GM12892 (cell line): ENCODE data around the gene KLC1.
"Not testable (repeated sequence)": the region's sequence is repeated elsewhere in the genome, so short reads cannot be mapped to it uniquely, and the experiment has no call there.

Source experiments
- DNase-seq: peaks from one replicate; pipeline ENCODE4 v3.0.0; 2011; ENCODE audit not compliant: insufficient read length
- FAIRE-seq: peaks from 2 replicates; lab custom pipeline; 2011; peaks lifted over from hg19 to GRCh38; lab: Jason Lieb, UNC
- POLR2A ChIP-seq: IDR thresholded peaks from 2 replicates; pipeline ENCODE4 v1.6.1; 2011; ENCODE audit warnings: low read depth, low read length, control low read depth
- POLR2AphosphoS5 ChIP-seq: IDR thresholded peaks from 2 replicates; pipeline ENCODE4 v1.6.1; 2011; ENCODE audit warnings: low read depth, low read length, control low read depth
- TAF1 ChIP-seq: IDR thresholded peaks from 2 replicates; pipeline ENCODE4 v1.6.1; 2011; ENCODE audit warnings: low read depth, mild to moderate bottlenecking, control low read depth, low read length, borderline replicate concordance

KLC1 gene

DNA sequence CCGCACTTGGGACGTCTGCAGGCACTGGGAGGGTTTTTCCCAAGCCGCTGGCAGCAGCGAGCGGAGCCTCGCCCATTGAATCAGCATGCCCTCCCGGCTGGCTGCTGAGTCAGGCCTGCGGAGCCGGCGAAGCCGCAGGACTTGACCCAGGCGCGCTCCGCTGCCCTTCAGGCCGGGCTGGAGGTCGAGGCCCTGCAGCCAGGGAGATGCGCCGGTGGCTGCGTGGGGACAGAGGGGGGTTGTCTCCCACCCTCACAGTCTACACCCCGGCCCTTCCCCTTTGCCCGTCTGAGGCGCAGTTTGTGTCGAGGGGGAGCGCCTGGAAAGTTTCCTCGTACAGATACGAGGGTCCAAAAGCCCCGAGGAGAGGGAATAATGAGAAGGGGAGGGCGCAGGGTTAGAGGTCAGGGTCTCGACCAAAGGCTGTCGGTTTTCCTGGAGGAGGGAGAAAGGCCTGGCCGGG is 759 bp upstream of the KLC1 start:
- DNase-seq (no peak), FAIRE-seq (no peak)
- TF ChIP-seq POLR2AphosphoS5 (no peak), POLR2A (0 out of 2 replicates have a peak, but pooled peaks have one; percentile 43)

DNA sequence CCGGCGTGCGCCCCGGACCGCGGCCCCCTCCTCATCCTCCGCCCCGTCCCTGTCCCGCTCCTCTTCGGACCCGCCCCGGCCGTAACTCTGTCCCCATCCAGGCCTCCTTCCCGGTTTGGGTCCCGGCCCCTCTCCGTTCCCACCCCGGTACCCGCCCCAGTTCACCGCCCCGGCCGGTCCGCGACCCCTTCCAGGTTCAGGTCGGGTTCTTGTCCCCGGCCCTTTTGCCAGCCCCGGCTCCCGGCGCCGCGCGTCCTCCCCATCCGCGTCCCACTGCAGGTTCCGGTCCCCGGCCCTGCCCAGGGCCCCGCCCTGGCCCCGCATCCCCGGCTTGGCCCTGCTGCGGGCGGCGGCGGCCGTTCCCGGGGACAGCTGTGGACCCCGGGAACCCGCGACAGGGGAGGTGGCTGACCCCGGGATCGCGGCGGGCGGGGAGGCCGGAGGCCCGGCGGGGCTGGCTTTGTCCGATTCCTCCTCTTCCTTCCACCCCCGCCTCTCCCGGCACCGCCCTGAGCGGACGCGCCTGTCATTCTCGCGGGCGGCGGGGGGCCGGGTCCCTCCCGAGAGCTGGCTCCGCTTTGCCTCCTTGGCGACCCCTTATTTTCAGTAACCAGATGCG is 601 bp downstream of the KLC1 start:
- DNase-seq (peak; percentile 73), FAIRE-seq (no peak)
- TF ChIP-seq POLR2A (no peak), POLR2AphosphoS5 (no peak), TAF1 (no peak)

DNA sequence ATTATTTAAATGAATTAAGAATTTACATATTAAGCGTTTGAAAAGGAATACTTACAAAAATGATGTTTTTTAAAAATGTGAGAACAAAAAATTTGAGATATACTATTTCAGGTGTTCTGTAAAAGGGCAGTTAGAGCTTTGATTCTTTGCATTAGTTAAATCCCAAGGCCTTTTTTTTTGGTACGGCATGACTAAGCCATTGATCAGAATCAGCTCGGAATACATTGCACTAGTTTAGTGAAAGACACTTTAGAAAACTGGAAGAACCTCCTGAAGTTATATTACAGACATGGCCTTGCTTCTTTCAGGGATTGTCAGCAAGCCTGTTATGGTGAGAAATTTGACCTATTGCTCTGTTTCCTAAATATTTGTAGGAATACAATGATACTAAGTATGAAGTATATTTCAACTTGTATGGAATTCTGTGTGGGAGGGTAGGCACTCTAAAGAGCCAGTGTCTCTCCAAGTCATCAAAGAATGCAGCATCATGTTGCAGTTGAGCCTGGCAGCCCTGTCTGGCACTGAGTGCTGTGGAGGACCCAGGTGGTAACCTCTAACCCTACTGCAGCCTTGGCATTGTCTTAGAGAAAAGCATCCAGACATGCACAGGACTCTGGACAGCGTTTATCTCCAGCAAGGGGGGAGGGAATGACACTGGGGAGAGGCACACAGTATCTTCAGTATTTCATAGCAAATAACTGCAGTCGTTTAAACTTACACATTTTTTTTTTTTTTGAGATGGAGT is 1.5 kb downstream of the KLC1 start:
- TF ChIP-seq POLR2A: no peak

DNA sequence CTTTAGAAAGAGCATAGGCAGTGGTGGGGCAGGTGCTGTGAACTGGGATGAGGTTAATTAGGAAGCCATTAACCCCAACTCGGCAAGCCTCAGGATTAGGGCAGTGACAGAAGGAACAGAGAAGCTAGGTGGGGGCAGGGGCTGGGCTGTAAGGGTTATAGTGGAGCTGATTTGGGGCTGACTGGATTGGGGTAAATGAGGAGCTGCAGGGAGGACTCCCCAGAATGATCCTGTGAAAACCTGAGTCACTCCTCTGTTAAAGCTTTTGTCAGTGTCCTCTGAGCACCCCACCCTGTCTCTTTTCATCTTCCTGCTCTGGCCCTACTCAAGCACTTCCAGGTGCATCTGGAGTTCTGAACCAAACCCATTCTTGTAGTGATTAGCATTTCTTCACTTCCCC is 4.4 kb downstream of the KLC1 start:
- FAIRE-seq: no peak
- TF ChIP-seq POLR2AphosphoS5: no peak
- TF ChIP-seq TAF1: no peak

More for the DNA sequence above, 1.5 kb downstream of the KLC1 start:
- no peak for FAIRE-seq
- DNase-seq: no peak

DNA sequence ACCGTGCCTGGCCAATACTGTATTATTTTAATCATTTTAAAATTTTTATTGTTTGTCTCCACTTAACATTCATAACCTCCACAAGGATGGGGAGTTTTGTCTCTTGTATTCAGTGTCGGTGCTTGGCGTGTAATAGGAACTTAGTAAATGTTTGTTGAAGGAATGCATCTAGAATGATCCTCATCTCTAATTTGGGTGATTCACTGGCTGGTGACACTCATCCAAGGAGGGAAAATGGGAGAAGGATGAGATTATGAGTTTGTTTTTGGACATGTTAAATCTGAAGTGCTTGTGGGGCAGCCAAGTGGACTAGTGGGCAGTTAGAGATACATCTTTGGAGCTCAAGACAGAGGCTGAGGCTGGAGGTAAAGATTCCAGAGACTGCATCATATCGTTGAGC is 5.1 kb downstream of the KLC1 start:
- no peak for DNase-seq
- TF ChIP-seq POLR2A (no peak), TAF1 (no peak), POLR2AphosphoS5 (no peak)
- no peak for FAIRE-seq

More for the DNA sequence above, 4.4 kb downstream of the KLC1 start:
- no peak for DNase-seq

DNA sequence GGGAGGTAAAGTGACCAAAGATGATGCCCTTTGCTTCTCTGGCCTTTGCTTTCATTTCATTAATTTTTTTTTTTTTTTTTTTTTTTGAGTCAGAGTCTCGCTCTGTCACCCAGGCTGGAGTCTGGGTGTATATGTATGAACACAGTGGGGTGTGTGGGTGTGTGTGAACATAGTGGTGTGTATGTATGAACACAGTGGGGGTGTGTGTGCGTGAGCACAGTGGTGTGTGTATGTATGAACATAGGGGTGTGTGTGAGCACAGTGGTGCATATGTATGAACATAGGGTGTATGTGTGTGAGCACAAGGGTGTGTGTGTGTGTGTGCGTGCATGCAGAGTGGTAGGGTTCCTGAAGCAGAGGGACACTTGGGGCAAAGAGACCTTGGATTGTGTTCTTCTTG is 9.6 kb downstream of the KLC1 start:
- TF ChIP-seq TAF1 (no peak), POLR2A (no peak), POLR2AphosphoS5 (no peak)
- FAIRE-seq: peak; percentile 24
- DNase-seq: no peak

DNA sequence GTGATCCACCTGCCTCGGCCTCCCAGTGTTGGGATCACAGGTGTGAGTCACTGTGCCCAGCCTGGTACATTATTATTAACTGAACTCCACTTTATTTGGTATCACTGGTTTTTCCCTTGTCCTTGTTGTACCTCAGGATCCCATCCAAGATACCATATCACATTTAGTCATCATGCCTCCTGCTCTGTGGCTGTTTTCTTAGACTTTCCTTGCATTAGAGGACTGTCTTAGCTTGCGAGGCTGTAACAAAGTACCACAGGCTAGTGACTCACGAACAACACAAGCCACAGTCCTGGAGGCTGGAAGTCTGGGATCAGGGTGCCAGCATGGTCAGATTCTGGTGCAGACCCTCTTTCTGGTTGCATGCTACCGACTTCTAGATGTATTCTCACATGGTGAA is 12.2 kb downstream of the KLC1 start:
- FAIRE-seq (no peak), DNase-seq (no peak)
- TF ChIP-seq POLR2A (no peak), POLR2AphosphoS5 (no peak), TAF1 (no peak)

DNA sequence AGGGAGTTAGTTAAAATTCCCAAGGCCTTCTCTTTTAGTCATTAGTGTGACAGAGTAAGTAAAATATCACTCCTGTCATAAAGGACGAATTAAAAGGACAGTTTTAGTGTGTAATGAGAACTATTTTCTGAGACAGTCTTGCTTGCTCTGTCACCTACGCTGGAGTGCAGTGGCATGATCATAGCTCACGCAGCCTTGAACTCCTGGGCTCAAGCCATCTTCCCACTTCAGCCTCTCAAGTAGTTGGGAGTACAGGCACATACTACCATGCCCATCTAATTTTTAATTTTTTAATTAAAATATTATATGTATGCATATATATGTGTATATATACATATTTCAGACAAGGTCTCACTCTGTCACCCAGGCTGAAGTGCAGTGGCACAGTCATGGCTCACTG is 17.2 kb downstream of the KLC1 start:
- TF ChIP-seq TAF1 (no peak), POLR2A (no peak)
- FAIRE-seq (no peak), DNase-seq (no peak)

DNA sequence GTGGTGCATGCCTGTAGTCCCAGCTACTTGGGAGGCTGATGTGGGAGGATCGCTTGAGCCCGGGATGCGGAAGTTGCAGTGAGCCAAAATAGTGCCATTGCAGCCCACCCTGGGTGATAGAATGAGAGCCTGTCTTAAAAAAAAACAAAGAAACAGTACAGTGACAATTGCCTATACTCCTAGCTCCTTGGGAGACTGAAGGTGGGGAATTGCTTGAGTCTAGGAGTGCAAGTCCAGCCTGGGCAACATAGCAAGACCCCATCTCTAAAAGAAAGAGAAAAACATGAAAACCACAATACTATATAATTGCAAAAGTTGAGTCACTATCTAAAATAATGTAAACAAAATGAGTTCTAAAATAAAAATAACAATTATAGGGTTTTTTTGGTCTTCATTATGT is 20.0 kb downstream of the KLC1 start:
- FAIRE-seq: no peak
- no peak for DNase-seq
- no peak for TF ChIP-seq TAF1
- TF ChIP-seq POLR2AphosphoS5: no peak
- no peak for TF ChIP-seq POLR2A

DNA sequence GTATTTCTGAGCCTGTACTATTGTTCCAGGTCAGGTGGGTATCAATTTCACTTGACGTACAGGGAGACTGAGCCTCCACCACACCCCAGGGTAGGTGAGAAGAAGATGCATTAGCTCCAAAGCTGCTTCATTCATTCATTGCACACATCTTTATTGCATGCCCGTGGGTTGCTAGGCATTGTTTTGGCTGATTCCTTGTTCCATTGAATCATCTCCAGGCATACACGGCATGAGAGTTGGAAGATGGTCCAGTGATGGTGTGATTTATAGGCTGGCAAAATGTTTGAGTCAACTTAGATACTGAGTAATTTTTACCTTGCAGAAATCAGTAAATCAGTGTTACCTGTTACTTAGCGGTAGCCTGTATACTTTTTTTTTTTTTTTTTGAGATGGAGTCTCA is 21.2 kb downstream of the KLC1 start:
- TF ChIP-seq TAF1 (no peak), POLR2A (no peak), POLR2AphosphoS5 (no peak)
- DNase-seq (no peak), FAIRE-seq (no peak)

DNA sequence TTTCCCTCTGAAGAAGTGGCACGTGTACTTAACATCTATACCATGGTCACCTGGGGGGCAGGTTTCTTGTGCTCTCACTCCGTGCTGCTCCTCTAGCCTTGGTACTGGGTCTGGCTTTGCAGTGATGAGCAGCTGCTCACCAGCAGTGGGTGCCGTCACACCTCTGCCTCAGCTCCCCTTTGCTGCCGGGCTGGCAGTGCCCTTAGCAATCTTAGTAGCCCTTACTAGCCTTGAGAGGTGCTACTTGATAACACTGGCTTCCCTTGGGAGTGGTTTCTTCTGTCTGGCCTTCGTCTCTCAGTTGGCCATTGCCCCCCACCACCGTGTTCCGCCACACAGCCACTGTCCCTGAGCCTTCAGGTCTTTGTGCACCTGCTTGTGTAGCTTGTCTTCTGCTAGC is 22.6 kb downstream of the KLC1 start:
- no peak for TF ChIP-seq POLR2AphosphoS5
- no peak for TF ChIP-seq TAF1
- no peak for TF ChIP-seq POLR2A
- FAIRE-seq (no peak), DNase-seq (no peak)

DNA sequence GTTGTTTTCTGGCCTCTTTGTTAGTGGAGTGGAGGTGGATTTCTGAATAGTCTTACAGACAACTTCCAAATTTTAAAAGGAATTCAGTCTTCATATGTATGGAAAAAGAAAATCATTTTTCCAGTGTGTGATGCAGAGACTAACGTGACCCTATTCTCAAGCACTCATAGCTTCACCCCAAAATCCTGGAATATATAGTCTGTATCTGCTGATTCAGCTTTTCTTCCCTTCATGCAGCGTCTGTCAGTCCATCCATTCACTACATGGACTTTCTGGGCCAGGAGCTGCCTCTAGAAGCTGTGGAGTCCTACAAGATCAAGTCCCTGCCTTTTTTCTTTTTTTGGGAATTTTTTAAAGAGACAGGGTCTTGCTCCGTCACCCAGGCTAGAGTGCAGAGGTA is 23.8 kb downstream of the KLC1 start:
- FAIRE-seq (no peak), DNase-seq (no peak)
- no peak for TF ChIP-seq TAF1
- TF ChIP-seq POLR2AphosphoS5: no peak
- no peak for TF ChIP-seq POLR2A

DNA sequence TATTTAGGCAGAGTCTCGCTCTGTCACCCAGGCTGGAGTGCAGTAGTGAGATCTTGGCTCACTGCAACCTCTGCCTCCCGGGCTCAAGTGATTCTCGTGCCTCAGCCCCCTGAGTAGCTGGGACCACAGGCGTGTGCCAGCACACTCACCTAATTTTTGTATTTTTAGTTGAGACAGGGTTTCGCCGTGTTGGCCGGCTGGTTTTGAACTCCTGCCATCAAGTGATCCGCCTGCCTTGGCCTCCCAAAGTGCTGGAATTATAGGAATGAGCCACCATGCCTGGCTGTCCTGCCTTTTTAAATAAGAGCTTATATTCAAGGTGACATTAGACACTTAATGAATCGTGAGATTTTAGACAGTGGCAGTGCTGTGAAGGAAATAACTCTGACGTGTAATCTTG is 24.3 kb downstream of the KLC1 start:
- not testable (repeated sequence) for FAIRE-seq, DNase-seq

DNA sequence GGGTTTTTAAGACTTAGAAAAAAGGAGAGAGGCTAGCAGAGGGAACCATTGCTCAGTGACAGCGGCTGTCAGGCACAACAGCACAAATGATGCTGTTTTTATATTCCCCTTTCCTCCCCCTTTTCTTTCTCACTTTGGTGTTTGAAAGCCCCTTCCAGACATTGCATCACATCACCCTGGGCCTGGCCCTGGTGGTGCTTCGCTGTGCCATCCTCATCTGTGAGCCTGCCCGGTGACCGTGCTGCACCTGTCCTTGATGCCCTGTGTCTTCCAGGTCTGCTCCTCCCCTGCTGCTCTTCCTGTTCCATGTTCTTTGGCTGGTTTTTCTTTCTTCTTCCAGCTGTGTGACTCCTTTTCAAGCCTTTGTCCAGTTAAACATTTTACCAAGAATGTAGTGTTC is 24.8 kb downstream of the KLC1 start:
- FAIRE-seq (no peak), DNase-seq (no peak)
- TF ChIP-seq POLR2AphosphoS5: no peak
- no peak for TF ChIP-seq POLR2A
- TF ChIP-seq TAF1: no peak
